Limb (tissue), 2 donors: ENCODE data around the gene GTF2IRD1.
"Not testable (repeated sequence)": the region's sequence is repeated elsewhere in the genome, so short reads cannot be mapped to it uniquely, and the experiment has no call there.

Experiments used
- DNase-seq, 2 donors: peaks; one replicate each; pipeline ENCODE4 v3.0.0-alpha.2; 2016; ENCODE audit errors: extremely low spot score in 2 of 2

GTF2IRD1 gene

DNA sequence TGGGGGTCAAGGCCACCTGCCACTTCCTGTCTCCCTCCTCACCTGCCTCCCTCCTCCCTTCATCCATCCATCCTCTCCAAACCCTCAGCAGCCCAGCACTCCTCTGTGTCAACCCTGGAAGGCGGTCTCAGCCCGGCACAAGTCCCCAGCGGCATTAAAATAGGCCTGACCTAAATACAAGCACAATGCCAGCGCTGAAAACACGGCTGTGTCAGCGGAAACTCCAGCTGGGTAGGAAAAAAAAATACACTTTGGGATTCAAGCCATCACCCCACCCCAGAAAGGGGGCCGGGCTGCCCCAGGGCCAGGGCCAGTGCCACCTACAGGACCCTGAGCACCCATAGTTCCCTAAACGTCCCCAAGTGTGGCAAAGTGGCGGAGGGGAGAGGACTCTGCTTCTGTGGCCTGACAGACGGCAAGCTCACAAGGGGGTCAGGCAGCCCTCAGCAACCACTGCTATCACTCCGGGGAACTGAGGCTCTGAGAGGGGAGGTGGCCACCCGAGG, 22.7 kb upstream of the GTF2IRD1 start:
- DNase-seq: no peak

DNA sequence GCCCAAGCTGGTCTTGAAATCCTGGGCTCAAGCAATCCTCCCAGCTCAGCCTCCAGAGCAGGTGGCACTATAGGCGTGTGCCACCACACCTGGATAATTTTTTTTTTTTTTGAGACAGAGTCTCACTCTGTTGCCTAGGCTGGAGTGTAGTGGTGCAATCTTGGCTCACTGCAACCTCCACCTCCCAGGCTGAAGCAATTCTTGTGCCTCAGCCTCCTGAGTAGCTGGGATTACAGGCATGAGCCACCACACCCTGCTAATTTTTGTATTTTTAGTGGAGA, 16.5 kb upstream of the GTF2IRD1 start:
- DNase-seq: not testable (repeated sequence)

DNA sequence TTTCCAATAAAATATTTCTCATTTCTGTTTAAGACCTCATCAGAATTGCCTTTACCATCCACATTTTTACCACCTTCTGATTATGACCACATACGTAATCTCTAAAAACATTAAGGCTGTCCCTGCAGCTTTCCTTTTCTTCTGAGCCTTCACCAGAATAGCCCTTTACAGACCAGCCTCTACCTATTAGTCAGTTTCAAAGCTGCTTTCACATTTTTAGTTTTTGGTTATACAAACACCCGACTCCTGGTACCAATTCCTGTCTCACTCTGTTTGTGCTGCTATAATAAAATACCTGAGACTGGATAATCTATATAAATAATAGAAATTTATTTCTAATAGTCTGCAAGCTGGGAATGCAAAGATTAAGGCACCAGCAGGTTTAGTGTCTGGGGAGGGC, 15.4 kb upstream of the GTF2IRD1 start:
- DNase-seq: no peak

DNA sequence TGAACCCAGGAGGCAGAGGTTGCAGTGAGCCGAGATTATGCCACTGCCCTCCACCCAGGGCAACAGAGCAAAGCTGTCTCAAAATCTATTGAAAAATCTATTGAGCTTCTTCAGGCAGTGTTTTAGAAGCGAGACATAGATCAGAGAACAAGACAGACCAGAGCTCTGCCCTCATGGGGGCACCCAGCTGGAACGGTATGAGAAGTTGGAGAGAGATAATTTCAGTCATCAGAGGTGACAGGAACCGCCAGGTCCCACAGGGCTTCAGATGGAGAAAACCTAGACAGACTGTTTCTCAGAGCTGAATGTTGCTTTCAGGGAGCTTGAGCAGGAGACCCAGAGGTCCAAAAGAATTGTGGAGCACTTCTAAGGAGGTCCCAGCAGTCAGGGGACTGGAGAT, 14.2 kb upstream of the GTF2IRD1 start:
- DNase-seq: no peak

DNA sequence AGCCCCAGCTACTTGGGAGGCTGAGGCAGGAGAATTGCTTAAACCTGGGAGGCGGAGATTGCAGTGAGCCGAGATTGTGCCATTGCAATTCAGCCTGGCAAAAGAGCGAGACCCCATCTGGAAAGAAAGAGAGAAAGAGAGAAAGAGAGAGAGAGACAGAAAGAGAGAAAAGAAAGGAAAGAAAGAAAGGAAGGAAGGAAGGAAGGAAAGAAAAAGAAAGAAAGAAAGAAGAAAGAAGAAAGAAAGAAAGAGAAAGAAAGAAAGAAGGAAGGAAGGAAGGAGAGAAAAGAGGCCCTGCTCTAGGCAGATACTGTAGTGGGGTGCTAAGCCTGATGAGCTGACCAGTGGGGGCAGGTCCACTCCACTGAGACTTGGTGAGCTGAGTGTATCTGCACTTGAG, 13.6 kb upstream of the GTF2IRD1 start:
- DNase-seq: not testable (repeated sequence)

DNA sequence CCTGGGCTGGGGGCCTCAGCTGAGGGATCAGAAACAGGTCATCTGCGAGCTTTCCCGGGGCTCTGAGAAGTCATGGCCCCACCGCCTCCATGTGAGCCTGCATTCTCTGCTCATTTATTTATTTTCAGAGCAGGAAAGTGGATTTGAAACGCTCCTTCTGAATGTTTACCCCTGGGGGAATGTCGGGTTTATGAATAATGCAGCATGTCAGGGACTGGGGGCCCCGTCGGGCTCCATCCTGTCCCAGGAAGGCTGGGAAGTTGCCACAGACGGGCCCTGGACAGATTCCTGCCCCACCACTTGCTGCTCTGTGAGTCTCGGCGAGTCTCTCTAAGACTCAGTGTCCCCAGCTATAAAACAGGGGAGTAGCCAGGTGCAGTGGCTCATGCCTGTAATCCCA, 11.9 kb upstream of the GTF2IRD1 start:
- no peak for DNase-seq

DNA sequence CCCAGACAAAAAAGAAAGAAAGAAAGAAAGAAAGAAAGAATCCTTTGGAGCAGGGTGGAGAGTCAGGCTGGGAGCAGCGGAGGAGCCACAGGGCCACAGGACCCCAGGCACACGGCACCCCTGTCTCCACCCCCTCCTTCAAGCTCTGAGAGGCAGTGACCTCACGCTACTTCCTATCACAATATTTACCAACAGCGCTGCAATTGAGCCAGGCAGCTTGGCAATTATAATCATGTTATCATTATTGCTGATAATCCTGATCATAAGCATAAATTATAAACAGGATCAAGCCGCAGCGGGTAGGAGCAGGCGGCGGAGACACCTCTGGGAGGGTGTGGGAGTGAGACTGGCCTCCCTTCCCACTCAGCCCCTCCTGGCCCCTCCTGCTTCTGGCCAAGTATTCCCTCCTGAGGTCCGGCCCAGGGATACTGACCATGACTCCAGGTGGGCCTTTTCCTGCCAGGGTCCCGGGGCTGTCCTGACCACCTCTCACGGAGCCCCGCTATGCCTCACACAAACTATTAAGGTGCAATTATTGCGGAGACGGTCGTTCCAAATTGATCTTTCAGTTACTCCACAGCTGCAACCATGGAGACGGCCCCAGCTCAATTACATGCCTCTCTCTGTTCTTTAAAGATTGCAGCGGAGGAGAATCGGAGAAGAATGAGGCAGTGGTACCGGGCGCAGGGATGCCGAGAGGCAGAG, 10.0 kb upstream of the GTF2IRD1 start:
- DNase-seq: peak in 1 of 2 donors; percentile 55

DNA sequence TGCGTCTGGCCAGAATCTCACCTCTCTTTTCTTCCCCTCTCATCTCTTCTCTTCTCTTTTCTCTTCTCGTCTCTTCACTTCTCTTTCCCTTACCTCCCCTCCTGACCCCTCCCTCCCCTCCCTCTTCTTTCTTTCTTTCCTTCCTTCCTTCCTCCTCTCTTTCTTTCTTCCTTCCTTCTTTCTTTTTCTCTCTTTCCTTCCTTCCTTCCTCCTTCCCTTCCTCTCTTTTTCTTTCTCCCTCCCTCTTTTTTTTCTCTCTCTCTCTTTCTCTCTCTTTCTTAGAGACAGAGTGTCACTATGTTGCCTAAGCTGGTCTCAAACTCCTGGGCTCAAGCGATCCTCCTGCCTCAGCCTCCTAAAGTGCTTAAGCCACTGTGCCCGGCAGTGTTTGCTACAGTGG, 4.6 kb upstream of the GTF2IRD1 start:
- no peak for DNase-seq

DNA sequence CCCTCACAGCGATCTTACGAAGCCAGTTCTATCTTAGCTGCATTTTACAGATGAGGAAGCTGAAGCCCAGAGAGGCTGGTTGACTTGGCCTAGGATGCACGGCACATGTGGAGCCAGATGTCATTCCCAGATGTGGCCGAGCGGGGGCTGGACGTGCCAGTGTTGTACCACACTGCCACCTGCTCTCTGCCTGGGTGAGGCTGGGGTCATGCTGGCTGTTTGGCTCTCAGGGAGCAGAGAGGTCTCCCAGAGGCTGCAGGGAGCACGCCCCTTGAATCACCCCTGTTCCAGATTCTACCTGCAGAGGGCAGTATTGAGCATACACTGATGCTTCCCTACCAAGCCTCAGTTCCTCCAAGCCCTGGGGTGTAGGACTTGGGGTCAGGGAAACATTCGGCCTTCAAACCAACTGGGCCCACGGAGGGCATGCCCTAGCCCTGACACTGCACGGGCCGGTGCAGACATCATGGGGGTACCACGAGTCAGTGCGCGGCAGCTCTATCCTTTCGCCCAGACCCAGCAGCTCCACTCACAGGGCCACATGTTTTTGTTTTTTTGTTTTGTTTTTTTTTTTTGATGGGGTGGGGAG, 3.8 kb upstream of the GTF2IRD1 start:
- DNase-seq: peak in 1 of 2 donors; percentile 55

DNA sequence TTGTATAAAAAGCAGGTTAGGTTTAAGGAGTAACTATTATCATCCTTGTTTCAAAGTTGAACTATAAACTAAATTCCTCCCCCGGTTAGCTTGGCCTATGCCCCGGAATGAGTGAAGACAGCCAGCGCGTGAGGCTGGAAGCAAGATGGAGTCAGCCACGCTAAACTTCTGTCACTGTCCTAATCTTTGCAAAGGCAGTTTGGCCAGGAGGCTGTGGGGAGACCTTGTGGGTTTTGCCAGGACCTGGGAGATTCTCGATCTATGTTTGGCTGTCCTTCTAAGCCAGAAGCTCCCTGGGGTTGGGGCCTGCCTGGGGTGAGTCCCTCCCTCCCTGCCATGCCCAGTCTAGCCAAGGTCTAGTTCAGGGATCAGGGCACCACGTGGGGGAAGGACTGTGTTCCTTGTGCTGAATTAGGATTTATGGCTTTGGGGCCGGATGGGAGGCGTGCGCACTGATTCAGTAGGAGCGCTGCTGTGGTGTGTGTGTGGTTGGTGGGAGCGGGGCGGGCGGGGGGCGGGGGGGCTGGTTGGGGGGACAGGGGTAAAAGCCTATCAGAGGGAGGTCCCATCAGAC, 871 bp upstream of the GTF2IRD1 start:
- DNase-seq: peak; percentile 38 to 72

DNA sequence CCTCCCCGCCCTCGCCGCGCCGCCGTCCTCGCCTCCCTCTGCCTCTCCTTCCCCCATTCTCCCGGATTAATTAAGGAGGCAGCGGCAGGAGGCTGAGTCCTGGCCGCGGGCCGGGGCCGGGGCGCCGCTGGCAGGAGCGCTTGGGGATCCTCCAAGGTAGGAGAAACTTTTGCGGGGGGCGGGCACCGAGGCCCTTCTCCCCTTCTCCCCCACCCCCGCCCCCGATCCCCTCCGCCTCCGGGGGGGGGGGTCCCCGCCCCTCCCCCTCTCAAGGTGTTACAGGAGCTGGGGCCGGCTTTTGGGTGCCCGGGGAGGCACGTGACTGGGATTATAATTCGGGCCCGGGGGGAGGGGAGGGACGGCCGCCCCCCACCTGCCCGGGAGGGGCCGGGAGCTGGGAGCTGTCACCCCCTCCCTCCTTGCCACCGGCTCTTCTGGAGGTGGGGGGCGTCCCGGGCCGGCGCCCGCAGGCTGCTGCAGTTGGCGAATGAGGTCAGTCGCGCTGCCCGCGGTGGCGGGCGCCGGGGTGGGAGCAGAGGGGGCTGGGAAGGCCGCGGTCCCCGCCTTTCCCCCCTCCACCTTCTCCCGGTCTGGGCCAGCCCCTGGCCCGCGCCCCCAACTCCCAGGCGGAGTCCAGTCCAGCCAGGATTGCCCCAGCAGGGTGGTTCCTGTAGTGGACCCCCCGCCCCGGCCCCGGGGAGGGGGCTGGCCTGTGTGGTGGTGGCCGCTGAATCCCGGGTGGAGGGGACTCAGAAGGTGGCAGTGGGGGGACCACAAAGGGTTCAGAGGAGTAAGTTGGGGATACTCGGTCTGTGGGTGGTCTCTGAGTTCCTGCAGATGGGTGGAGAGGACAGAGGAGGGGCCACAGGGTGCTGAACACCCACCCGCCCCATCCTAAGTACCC, 567 bp downstream of the GTF2IRD1 start:
- DNase-seq: peak; percentile 19 to 76

DNA sequence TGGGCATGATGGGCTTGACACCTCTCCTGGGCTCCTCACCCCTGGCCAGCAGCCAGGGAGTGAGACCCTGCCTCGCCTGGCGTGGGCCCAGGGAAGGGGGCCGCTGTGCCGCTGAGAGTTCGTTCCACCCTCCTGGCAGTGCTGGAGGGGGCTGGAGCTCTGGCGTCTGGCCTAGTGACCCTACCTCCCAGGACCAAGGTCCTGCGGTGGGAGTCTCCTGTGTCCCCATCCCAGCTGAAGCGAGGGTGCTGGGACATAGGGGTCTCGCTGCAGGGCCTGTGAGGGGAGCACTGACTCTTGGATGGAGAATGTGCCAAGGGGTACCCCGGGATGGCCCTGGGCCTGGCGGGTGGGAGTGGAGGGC, 1.2 kb downstream of the GTF2IRD1 start:
- DNase-seq: no peak

DNA sequence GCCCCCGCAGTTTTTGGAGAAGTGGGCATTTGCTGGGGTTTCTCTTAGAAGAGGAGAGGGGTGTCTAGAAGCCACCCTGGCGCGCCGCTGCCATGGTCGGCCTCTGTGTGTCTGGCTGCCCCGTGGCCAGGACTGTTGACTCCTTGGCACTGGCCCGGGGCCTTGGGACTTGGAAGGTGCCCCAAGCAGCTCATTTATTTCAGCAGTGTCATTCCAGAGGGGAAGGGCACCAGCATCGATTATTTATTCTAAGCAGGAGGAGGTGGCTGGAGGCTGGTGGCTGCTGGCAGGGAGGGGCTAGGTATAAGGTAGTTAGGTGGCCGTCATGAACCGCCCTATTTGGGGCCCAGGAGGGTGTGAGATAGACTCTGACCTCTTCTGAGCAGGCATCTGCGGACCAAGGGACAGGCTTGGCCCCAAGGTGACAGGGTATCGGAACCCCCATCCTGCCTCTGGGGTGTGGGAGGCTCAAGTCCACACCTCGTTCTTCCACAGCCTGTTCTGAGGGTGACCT, 1.6 kb downstream of the GTF2IRD1 start:
- no peak for DNase-seq

DNA sequence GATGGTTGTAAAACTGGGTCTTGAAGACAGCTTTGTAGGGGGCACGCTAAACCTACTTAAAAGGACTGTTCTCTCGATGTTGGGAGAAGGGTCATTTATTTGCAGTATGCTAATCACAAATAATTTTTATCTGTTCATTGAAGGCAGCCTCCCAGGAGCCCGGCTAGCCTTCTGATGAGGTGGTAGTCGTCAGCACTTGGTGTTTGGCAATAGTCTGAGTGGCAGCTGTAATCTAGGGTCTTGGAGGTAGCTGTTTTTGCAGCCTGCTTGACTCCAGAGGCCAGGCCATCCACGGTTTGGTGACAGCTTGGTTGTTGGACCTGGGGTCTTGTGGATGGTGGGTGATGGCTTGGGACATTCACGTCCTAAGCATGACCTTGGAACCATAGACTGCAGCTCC, 2.2 kb downstream of the GTF2IRD1 start:
- no peak for DNase-seq

DNA sequence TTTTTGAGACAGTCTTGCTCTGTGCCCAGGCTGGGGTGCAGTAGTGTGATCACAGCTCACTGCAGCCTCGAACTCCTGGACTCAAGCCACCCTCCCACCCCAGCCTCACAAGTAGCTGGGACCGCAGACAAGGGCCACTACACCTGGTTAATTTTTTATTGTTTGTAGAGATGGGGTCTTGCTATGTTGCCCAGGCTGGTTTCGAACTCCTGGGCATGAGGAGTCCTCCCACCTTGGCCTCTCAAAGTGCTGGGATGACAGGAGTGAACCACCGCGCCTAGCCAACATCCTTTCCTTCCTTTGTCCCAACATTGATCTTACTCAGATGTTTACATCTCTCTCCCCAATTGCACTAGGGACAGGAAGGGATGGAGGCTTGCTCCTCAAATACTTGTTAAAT, 3.3 kb downstream of the GTF2IRD1 start:
- no peak for DNase-seq

DNA sequence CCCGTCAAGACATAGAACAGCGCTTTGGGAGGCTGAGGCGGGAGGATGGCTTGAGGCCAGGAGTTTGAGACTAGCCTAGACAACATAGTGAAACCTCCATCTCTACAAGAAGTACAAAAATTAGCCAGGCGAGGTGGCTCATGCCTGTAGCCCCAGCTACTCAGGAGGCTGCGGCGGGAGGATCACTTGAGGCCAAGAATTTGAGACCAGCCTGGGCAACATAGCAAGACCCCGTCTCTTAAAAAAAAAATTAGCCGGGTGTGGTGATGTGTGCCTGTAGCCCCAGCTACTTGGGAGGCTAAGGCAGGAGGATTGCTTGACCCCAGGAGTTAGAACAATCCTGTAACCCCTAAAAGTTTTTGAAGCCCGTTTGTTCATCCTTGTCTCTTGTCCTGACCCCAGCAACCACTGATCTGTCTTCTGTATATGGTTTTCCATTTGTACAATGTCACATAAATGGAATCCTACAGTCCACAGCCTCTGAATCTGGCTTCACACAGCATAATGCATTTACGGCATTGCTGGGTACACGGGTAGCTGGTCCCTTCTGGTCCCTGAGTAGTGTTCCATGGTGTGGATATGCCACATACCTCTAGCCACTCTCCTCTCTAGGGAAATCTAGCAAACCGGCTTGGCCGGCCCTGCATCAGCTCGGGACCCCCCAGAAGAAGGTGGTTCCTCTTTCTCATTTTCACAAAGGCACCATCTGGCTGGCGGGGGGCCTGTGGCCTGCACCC, 8.4 kb downstream of the GTF2IRD1 start:
- DNase-seq: no peak

DNA sequence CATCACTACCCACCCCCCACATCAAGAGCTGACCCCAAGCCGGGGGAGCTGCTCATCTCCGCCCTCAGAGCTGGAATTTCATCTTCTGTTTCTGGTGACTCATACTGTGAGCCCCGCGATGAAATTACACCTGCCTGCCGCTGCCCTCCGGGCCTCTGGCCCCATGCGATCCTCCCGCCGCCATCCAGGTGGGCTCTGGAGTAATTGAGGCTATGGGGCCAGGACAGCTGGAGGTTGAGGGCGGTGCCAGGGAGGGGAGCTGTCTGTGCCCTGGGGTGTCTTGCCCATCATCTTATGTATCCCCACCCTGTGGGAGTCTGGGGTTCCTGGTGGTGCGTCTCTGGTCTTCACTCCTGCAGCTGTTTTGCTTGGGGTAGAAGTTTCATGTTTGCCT, 9.0 kb downstream of the GTF2IRD1 start:
- no peak for DNase-seq

DNA sequence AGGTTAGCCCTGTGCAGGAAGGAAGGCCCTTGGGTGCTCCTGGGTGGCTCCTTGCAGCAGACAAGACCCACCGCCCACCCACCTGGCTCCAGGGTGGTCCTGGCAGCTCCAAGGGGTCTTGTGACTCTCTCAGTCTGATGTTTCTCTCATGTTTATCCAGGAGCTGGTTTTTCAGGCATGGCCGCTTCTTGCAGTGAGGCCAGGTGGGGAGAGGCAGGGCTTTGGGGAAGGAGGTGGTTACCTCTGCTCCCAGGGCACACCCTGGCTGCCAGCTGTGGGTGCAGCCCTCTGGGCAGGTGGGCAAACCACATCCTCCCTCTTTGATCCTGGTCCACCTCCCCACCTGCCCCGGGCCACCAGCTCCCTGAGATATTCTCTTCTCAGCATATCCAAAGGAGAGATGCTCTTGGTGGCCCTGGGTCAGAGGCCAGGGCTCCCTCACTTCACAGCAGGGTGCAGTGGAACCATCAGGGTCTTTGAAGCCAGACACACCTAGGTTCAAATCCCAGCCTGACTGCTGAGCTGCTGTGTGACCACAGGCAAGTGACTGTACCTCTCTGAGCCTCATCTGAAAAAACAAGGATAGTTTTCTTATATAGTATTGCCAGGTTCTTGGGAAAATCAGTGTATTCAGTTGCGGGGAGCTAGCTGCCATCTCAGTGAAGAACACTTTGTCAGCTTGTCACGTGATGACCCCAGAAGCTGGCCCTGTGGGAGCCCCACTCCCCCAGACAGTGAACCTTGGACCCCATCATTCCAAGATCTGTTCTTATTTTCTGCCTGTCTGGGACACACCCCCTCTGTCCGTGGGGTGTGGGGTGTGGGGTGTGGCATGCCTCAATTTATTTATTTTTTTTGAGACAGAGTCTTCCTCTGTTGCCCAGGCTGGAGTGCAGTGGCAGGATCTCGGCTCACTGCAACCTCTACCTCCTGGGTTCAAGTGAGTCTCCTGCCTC, 11.5 kb downstream of the GTF2IRD1 start:
- no peak for DNase-seq

DNA sequence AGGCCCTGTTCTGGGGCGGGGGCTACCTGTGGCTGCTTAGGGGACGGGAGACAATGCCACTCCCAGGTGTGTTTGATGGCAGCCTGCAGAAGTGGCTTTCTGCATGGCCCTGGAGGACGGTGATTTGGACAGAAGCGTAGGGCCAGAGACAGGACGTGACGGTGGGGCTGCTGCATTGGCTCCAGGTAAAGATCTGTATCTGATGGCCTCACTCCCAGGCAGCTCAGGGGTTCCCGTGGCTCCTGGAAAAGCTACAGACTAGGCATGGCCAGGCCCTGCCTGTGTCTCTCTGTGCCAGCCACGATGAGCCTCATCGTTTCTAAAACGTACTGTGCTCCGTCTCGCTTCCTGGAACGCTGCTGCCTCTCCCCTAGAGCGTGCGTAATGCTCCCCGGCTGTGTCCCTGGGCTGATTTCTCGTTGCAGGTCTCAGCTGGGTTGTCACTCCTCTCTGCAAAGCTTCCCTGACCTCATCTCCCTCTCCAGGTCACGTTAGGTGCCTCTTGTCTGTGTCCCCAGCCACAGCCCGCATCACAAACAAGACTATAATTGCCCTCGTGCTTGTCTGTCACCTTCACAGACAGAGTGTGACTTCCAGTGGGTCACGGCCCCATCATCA, 12.6 kb downstream of the GTF2IRD1 start:
- no peak for DNase-seq

DNA sequence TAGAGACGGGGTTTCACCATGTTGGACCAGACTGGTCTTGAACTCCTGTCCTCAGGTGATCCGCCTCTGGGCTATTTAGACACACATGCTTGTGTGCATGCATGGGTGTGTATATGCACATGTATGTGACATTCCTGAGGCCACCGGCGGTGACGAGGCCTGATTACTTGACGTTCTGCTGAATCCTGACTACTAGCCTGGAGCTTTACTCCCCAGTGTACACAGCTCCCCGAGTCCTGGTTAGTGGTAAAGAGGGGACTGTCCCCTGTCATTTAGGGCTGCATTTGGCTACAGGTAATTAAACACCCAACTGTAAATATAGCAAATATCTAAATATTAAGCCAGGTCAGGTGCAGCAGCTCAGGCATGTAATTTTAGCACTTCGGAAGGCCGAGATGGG, 14.2 kb downstream of the GTF2IRD1 start:
- DNase-seq: no peak
